Keratinocyte (primary cell): Measurements from ENCODE around the gene CACNA2D1.

ENCODE experiments used
- CTCF ChIP-seq, 3 experiments: IDR thresholded peaks in 1 of 3; conservative IDR thresholded peaks in 1 of 3; optimal IDR thresholded peaks in 1 of 3; 2 replicates in 2 of 3; 3 replicates in 1 of 3; pipeline versions ENCODE3 to v1.5.1; 2011; ENCODE audit warnings: low read length in 3 of 3, mild to moderate bottlenecking in 3 of 3, moderate library complexity in 2 of 3, control low read depth in 1 of 3, inconsistent platforms in 1 of 3; ENCODE audit not compliant: insufficient read depth in 2 of 3; ENCODE audit errors: extremely low read depth in 1 of 3
- EZH2 ChIP-seq: IDR thresholded peaks from one replicate; pipeline ENCODE4 v1.6.1; 2012; ENCODE audit warnings: inconsistent platforms, mild to moderate bottlenecking, low read length, moderate library complexity

GRCh38 chr7:81934596-81935301 lies 508.8 kb downstream of the CACNA2D1 start:
- TF ChIP-seq CTCF (optimal IDR thresholded peaks at IDR 0.05 in 1 of 3, IDR thresholded peaks at IDR 0.05 in 1 of 3, conservative IDR thresholded peaks at IDR 0.05 in 1 of 3; ENCODE audit: extremely low read depth in 1 of 3, insufficient read depth in 2 of 3, low read length in 3 of 3) (no peak), EZH2 (no peak)
